GM18511 (cell line): ENCODE data around the gene EXOSC1.
"Not testable (repeated sequence)": the region's sequence is repeated elsewhere in the genome, so short reads cannot be mapped to it uniquely, and the experiment has no call there.

Source experiments
- ATAC-seq: cut with Tn5 transposase; IDR thresholded peaks from one replicate; pipeline ENCODE4 v1.9.1; 2021; ENCODE audit warnings: mild to moderate bottlenecking, moderate library complexity; ENCODE audit not compliant: unreplicated experiment

EXOSC1 gene

DNA sequence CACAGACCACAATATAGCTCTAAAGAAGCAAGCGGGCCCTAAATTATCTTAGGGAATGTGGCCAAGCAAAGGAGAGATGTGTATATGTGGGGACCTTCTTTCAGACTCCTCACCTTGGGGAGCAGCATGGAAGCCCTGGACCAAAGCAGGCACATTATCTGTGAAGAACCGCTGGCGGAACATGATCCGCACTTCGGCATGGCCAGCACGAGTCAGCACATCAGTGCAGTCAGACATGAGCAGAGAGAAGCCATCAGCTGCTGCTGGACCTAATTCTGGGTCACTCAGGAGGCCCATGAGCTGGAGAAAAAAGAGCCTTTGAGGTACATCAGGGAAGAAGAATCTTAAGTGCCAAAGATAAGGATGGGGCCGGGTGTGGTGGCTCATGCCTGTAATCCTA, 14.1 kb upstream of the EXOSC1 start:
- no peak for ATAC-seq

- no peak for ATAC-seq
These were observed 13.3 kb upstream of the EXOSC1 start for GRCh38 chr10:97459111-97459510.

- no peak for ATAC-seq
These were observed 10.9 kb upstream of the EXOSC1 start for GRCh38 chr10:97456686-97457065.

GRCh38 chr10:97456034-97456685, 10.4 kb upstream of the EXOSC1 start:
- no peak for ATAC-seq

- no peak for ATAC-seq
These were observed 8.7 kb upstream of the EXOSC1 start for GRCh38 chr10:97454330-97455036.

- no peak for ATAC-seq
These were observed 6.5 kb upstream of the EXOSC1 start for GRCh38 chr10:97452352-97452751.

GRCh38 chr10:97451605-97452004, 5.8 kb upstream of the EXOSC1 start:
- ATAC-seq: no peak

DNA sequence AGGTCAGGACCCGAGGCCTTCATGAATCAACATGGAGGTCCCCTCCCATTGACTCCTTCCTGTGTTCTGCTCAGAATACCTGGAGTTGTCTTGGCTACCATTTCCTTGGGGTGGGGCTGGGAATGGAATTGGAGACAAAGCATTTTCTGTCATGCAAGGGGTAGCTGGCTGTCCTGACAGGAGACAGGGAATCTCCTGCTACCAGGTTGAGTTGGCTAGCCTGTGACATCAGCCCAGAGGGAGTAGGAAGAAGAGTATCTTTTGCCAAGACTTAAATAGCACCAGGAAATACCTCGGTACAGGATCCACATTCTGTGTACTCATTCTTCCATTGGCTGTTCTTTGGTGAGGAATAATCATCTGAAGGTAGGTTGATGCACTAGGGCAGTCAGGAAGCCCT, 5.0 kb upstream of the EXOSC1 start:
- ATAC-seq: no peak

GRCh38 chr10:97445357-97445721, 467 bp downstream of the EXOSC1 start:
- no peak for ATAC-seq

- ATAC-seq: no peak
These were observed 1.6 kb downstream of the EXOSC1 start for GRCh38 chr10:97444212-97444611.

GRCh38 chr10:97442277-97442676, 3.5 kb downstream of the EXOSC1 start:
- no peak for ATAC-seq

GRCh38 chr10:97435211-97435610, 10.6 kb downstream of the EXOSC1 start:
- no peak for ATAC-seq

- ATAC-seq: no peak
These were observed 11.2 kb downstream of the EXOSC1 start for GRCh38 chr10:97434557-97434956.

- ATAC-seq: no peak
These were observed 11.8 kb downstream of the EXOSC1 start for GRCh38 chr10:97434055-97434454.

DNA sequence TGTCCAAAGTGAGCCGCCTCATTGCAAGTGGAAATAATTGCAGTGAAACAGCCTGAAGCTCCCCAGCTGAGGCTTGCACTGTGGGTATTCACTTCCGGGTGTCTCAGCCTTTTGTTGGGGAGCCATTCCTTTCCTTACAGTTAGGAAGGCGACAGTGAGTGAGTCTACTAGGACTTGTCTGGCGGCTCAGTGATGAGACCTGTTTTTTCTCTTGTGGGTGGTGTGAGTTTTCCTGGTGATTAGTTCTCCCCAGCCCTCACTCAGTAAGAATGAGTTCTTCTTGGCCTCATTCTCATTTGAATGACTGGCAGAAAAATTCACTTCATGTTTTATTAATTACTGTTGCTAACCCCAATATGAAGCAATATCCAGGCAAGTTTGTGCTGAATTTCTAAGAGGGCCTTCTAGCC, 17.2 kb downstream of the EXOSC1 start:
- no peak for ATAC-seq

DNA sequence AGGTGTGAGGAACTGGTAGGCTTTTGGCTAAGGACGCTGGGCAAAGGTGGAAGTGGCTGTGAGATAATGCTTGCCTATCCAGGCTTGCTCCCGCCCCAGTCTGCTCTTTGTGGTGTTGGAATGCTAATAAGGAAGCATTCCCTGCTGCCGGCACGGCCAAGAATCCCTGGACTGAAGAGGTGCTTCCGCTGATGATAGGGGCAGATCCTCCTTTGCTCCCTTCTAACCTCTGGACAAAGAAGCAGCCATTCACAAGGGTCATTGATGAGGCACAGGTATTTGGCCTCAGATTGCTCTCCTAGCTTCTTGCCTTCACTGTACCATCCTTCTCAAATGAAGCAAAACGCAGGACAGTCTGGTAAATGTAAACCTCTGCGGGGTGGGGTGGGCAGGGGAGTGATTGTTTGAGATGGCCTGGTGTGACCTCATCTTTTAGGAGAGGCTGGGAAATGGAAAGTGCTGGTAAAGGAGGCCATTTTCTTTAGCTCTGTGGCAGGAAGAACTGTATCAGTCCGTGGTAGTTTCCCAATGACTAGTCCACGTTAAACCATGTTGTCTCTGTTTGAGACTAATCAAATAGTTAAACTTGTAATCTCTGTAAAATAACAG, 18.1 kb downstream of the EXOSC1 start:
- no peak for ATAC-seq

DNA sequence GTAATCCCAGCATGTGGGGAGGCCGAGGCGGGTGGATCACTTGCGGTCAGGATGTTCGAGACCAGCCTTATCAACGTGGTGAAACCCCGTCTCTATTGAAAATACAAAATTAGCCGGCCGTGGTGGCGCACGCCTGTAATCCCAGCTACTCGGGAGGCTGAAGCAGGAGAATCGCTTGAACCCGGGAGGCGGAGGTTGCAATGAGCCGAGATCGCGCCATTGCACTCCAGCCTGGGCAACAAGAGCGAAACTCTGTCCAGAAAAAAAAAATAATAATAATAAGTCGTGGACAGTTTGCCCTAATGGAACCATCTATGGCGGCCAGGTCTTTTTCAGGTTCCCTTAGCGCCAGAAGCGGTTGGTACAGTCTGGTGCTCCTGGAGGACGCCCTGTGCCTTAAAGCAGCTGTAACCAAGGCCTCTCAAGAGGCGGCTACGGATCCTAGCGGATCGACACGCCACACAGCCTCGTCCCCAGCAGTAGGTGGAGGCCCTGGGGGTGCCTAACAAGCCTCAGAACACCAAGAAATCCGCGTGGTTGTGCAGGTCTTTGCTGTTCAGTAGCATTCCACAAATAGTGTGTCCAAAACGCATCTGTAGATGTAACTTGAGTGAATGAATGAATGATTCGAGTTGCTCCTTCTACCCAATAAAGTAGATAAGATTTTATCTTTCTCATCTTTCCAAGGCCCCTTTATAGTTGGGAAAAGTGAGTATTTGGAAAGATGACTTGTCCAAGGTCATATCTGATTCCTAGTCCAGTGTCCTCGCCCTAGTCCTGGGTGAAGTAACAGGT, 18.8 kb downstream of the EXOSC1 start:
- ATAC-seq: no peak

- peak; percentile 82 for ATAC-seq
These were observed 19.6 kb downstream of the EXOSC1 start, which contains the start of gene PGAM1 for GRCh38 chr10:97425964-97426775. TSS of gene PGAM1 (plus strand) at chr10:97426191. CDS start at chr10:97426308, 117 bp downstream.

- ATAC-seq: not testable (repeated sequence)
These were observed 22.1 kb downstream of the EXOSC1 start for GRCh38 chr10:97423757-97424098.

DNA sequence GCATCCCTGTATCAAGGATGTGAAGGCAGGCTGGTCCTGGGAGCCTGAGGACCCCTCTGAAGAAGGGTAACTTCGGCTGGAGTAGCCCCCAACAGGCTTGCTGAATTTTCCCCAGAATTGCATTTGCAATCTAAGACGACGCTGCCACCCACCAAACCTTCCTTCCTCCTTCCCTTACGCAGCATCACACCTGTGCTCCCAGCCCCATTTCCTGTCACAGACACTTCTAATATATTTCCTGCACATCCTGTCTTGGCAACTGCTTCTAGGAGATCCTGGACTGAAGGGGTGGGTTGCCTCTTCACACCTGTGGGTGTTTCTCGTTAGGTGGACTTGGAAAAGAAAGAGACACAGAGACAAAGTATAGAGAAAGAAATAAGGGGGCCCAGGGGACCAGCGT, 29.2 kb downstream of the EXOSC1 start:
- ATAC-seq: no peak

DNA sequence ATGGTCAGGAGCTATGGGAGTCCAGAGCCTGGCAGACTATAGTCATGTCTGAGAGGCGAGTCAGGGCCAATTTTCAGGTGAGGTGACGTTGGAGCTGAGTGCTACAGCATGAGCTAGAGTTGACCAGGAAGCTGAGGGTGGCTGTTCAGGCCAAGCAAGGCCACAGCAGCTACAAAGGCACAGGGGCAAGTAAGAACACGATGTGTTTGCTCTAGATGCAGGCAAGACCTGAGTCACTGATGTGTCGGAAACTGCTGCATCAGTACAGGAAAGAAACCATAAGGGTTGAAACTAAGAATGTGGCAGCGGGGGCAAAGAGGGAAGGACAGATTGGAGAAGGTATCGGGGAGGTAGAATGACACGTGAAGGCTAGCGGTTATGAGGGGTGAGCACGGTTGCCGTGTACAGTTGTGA, 32.9 kb downstream of the EXOSC1 start:
- ATAC-seq: peak; percentile 68
